A549 treated with AZD2906 at 1 μM for 4 hours (cell line): ENCODE results near the gene NFS1. TPM values are rescaled to one million over a fixed set of nuclear protein-coding genes. Genes with fewer than 3 reads are reported as not detected.

Source experiments
- total RNA-seq: library from RNA; stranded (reverse); fragments of 200-300 nt; extraction: Qiagen RNA extraction; gene quantifications from 5 replicates; pipeline ENCODE4 v1.2.3, GENCODE V29; 2022

Gene NFS1
- 31.9 to 40.5 TPM (median 39.0 TPM) in 5 replicates for total RNA-seq

DNA sequence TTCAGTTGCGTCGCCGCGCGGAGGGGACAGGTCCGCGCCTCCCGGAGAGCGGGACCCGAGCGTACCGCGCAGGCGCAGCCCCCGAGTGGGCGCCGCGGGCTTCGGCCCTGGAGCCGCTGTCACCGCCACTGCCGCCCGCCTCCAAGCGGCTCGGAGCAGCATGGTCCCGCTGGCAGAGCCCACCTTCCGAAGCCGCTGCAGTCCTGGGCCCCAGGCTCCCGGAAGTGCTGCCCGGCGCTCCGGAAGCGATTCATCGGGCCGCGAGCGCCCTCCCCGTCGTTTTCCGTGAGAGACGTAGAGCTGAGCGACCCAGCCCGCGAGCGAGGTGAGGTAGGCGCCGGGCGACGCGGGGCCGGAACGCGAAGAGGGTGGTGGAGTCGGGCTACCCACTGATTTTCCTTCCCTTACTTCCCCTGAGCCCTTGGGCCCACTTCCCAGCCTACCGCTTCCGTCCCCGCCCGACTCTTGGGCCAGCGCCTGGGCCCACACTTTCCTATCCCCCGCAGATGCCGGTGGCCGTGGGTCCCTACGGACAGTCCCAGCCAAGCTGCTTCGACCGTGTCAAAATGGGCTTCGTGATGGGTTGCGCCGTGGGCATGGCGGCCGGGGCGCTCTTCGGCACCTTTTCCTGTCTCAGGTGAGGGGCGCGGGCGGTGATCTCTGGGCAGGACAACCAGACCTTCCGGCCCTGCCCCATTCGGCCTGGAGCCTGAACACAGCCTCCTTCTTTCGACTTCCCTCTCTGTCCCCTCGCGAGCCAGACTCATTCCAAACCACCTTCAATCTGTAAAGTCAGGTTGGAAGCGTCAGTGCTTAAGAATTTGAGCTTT, at the start of gene NFS1, which contains the start of gene ROMO1:
Gene NFS1, minus strand, starts transcription at position 226 of the 830 bp plus-strand sequence. Its CDS starts 64 bp downstream, at position 162.
Gene ROMO1, plus strand, starts transcription at position 279 of the 830 bp plus-strand sequence. Its CDS starts 228 bp downstream, at position 507.

DNA sequence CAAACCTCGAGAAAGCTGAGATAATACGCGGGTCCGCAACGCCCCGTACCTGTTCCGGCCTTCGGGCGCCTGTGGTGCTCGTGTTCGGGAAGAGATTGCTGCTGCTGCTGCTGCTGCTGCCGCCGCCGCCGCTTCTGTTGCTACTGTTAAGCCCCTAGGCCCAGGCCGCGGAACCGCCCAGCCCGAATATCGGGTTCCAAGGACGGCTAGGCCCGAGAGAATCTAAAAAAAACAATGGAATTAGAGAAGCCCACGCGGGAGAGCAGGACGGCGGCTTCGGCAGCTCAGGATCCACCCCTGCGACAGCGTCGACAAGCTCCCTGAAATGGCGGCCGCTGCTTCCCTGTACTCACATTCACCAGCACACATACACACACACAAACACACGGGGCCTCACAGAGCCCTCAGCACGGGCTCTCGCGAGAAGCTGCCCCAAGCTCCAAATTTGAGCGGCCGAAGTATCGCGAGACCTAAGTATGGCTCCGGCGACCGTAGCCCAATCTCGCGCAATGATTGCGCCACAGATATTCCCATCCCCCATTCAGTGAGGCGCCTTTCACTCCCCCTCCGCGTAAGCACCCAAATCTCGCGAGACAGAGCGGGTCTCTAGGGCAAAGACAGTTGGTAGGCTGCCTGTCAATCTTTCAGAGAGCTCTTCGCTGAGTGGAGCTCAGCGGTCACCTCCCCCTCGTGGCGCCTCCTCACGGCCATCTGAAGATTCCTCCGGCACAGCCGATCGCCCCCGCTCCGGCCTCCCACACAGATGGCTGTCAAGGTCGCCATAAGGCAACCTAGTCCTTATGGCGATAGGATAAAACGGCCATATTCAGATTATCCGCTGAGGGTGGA, 43.0 kb upstream of the NFS1 start, which contains the start of gene RBM39:
Gene RBM39, minus strand, starts transcription at position 369 of the 849 bp plus-strand sequence. CDS start 1,386 bp downstream, outside the sequence.

DNA sequence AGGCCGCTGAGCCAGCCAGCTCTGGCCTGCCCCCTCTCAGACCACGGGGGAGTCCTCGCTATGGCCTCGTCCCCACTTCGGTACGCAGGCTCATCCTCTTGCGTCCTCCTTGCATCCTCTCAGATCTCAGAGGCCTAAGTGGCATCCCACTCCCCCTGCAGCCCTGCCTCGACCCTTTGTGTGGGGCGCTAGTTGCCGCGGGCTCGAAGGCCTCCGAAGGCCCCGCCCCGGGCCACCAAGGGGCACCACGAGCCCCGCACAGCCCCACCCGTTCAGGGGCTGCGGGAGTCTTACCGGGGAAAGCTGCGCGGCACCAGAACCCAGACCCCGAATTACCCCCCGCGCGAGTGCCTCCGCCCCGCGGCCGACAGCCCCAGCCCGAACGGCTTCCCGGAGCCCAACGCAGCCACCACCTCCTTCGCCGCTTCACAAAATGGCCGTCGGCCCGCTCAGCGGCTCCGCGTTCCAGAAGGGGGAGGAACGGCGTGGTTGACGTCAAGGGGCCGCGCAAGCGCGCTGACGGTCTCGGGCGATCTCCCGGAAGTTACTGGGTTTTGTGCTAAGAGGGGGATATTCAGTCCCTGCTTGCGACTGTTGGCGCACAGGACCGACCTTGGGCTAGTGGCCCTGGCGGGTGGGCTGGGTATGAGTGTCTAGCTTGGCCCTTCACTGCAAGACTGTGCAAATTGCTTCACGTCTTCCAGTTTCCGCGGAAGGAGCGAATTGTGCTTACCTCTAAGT, 34.5 kb downstream of the NFS1 start, which contains the start of the genes CPNE1 and RBM12:
Gene CPNE1, minus strand, starts transcription at position 435 of the 741 bp plus-strand sequence. CDS start 31,977 bp downstream, outside the sequence.
Gene RBM12, minus strand, starts transcription at position 435 of the 741 bp plus-strand sequence. CDS start 9,578 bp downstream, outside the sequence.

Other genes with a start within 250 kb of the NFS1 start
- gene CEP250, start 243.8 kb downstream of the NFS1 start, total RNA-seq, result 22.7 to 30.3 TPM (median 24.9 TPM) in 5 replicates
- gene C20orf173, start 169.7 kb downstream of the NFS1 start, total RNA-seq, result not detected in 5 replicates
- gene ERGIC3, start 157.3 kb downstream of the NFS1 start, total RNA-seq, result 212 to 242 TPM (median 237 TPM) in 5 replicates
- gene SPAG4, start 83.5 kb downstream of the NFS1 start, total RNA-seq, result 4.3 to 6.1 TPM (median 5.0 TPM) in 5 replicates
- gene CPNE1, start 34.5 kb downstream of the NFS1 start, total RNA-seq, result 180 to 219 TPM (median 217 TPM) in 5 replicates
- gene RBM12, start 34.5 kb downstream of the NFS1 start, total RNA-seq, result 74.1 to 88.6 TPM (median 81.7 TPM) in 5 replicates
- gene ROMO1, start 53 bp upstream of the NFS1 start, total RNA-seq, result 355 to 414 TPM (median 372 TPM) in 5 replicates
- gene RBM39, start 42.9 kb upstream of the NFS1 start, total RNA-seq, result 179 to 221 TPM (median 197 TPM) in 5 replicates
- gene PHF20, start 72.7 kb upstream of the NFS1 start, total RNA-seq, result 32.2 to 42.6 TPM (median 34.1 TPM) in 5 replicates